ENCODE measurements around the gene VWA3A.
"Not testable (repeated sequence)": the region's sequence is repeated elsewhere in the genome, so short reads cannot be mapped to it uniquely, and the experiment has no call there.

The VWA3A gene

DNA sequence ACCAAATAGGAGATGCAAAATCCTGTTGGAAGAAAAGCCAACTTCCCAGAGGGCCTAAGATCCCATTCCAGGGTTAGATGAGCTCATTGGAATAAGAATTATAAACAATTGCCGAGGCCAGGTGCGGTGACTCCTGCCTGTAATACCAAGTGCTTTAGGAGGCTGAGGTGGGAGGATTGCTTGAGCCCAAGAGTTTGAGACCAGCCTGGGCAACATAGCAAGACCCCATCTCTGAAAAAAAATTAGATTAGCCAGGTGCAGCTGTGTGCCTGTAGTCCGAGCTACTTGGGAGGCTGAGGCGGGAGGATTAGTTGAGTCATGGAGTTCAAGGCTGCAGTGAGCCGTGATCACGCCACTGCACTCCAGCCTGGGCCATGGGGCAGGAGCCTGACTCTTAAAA is 52.2 kb downstream of the VWA3A start:
- no peaks in the 10 kb centered on the region for H3K9me3 ChIP-seq (ENCODE audit: insufficient read depth, low read depth, low read length)
- no peak overlapping the region for H3K4me3 ChIP-seq (ENCODE audit: low read length)
- no peak overlapping the region for H3K9ac ChIP-seq (ENCODE audit: low read depth, low read length)
- no peaks in the 10 kb centered on the region for H3K27me3 ChIP-seq (ENCODE audit: insufficient read depth, low read length)
- H3K27ac ChIP-seq (ENCODE audit: low read length) = no peak overlapping the region
- H3K4me1 ChIP-seq (ENCODE audit: insufficient read depth, low read length) = no peaks in the 10 kb centered on the region
- H3K36me3 ChIP-seq (ENCODE audit: insufficient read depth, low read depth, low read length) = no peaks in the 10 kb centered on the region

DNA sequence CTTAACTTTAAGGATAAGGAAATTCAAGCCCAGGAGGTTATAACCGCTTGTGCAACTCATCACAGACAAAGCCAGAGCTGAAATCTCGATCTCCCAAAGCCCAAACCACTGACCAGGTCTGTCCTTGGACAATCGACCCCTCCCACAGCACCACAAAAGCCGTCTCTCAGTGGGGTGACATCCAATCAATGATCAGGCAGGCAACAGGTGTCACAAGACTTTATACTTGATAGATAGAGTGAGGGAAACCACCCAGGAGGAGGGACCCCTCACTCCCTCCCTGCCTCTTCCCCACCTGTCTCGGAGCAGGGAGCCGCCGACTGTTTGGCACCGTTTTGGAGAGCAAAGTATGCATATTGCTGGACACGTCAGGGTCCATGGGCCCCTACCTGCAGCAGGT is 55.5 kb downstream of the VWA3A start:
- Histone ChIP-seq H3K27me3 (ENCODE audit: insufficient read depth, low read length) (no peaks in the 10 kb centered on the region), H3K9me3 (ENCODE audit: insufficient read depth, low read depth, low read length) (no peaks in the 10 kb centered on the region), H3K36me3 (ENCODE audit: insufficient read depth, low read depth, low read length) (no peaks in the 10 kb centered on the region), H3K4me1 (ENCODE audit: insufficient read depth, low read length) (no peaks in the 10 kb centered on the region), H3K9ac (ENCODE audit: low read depth, low read length) (no peak overlapping the region), H3K4me3 (ENCODE audit: low read length) (no peak overlapping the region), H3K27ac (ENCODE audit: low read length) (no peak overlapping the region)

DNA sequence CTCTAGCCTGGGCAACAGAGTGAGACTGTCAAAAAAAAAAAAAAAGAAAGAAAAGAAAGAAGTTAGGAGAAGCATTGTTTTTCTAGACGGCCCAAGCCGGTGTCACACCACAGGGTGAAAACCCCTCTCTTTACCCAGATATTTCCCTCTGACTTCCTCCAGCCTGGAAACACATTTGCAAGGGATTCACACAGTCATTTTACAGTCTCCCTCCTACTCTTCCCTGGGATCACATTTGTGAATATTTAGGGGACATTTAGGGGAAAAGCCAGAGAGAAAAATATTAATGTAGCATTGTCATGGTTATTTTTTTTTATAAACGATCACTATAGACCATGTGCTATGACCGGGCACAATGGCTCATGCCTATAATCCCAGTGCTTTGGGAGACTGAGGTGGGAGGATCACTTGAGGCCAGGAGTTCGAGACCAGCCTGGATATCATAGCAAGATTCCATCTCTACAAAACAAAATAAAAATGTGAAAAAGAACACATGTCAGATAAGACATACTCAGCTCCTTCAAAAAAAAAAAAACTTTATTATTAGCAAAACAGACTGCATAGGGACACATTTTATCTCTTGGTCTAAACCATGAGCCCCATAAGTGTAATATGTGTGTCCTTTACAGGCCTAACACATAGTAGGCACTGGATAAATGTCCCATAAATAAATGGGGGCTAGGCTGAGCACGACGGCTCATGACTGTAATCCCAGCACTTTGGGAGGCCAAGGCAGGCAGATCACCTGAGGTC is 59.1 kb downstream of the VWA3A start:
- H3K9me3 ChIP-seq (ENCODE audit: insufficient read depth, low read depth, low read length) = no peaks in the 10 kb centered on the region
- H3K4me1 ChIP-seq (ENCODE audit: insufficient read depth, low read length) = no peaks in the 10 kb centered on the region

DNA sequence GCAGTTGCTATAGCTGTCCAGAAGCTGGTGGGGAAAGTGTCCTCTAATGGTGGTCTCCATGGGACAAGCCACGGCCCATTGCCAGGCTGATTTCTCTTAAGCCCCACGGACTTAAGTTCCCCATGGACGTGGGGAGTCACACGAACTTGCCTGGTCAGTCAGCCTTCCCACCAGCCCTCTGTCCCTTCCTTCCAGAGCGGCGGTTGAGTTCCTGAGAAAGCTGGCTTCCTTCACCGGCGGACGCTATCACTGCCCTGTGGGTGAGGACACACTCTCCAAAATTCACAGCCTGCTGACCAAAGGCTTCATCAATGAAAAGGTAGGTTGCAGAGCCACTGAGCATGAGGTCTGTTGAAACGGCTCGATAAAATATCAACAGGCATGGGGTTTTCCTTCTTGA is 60.0 kb downstream of the VWA3A start:
- Histone ChIP-seq H3K9ac (ENCODE audit: low read depth, low read length) (no peak overlapping the region), H3K9me3 (ENCODE audit: insufficient read depth, low read depth, low read length) (no peaks in the 10 kb centered on the region), H3K27ac (ENCODE audit: low read length) (no peak overlapping the region), H3K27me3 (ENCODE audit: insufficient read depth, low read length) (no peaks in the 10 kb centered on the region), H3K36me3 (ENCODE audit: insufficient read depth, low read depth, low read length) (no peaks in the 10 kb centered on the region), H3K4me3 (ENCODE audit: low read length) (no peak overlapping the region), H3K4me1 (ENCODE audit: insufficient read depth, low read length) (no peaks in the 10 kb centered on the region)

More for the DNA sequence above, 59.1 kb downstream of the VWA3A start:
- H3K27ac ChIP-seq (ENCODE audit: low read length) = no peak overlapping the region
- H3K4me3 ChIP-seq (ENCODE audit: low read length) = no peak overlapping the region
- no peaks in the 10 kb centered on the region for H3K27me3 ChIP-seq (ENCODE audit: insufficient read depth, low read length)
- no peaks in the 10 kb centered on the region for H3K36me3 ChIP-seq (ENCODE audit: insufficient read depth, low read depth, low read length)
- no peak overlapping the region for H3K9ac ChIP-seq (ENCODE audit: low read depth, low read length)

DNA sequence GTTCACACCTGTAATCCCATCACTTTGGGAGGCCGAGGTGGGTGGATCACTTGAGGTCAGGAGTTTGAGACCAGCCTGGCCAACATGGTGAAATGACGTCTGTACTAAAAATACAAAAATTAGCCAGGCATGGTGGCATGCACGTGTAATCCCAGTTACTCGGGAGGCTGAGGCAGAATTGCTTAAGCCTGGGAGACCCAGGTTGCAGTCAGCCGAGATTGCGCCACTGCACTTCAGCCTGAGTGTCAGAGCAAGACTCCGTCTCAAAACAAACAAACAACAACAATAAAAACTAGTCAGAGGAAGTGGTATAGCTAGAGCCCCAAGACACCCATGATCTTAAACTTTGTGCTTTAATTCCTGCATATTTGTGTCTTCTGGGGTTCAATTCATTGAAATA is 60.7 kb downstream of the VWA3A start:
- H3K4me3 ChIP-seq (ENCODE audit: low read length); H3K9me3 ChIP-seq (ENCODE audit: insufficient read depth, low read depth, low read length); H3K9ac ChIP-seq (ENCODE audit: low read depth, low read length); H3K4me1 ChIP-seq (ENCODE audit: insufficient read depth, low read length); H3K36me3 ChIP-seq (ENCODE audit: insufficient read depth, low read depth, low read length); H3K27ac ChIP-seq (ENCODE audit: low read length); H3K27me3 ChIP-seq (ENCODE audit: insufficient read depth, low read length): not testable (repeated sequence)

DNA sequence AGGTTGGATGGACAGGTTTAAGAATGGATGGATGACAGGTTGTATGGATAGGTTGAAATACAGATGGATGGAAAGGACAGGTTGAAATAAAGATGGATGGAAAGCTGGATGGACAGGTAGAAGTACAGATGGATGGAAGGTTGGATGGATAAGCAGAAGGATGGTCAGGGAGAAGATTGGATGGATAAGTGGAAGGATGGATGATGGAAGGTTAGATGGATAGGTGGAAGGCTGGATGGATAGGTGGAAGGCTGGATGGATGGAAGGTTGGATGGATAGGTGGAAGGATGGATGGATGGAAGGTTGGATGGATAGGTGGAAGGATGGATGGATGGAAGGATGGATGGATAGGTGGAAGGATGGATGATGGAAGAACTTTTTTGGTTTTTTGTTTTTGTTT is 69.1 kb downstream of the VWA3A start:
- Histone ChIP-seq H3K9me3 (ENCODE audit: insufficient read depth, low read depth, low read length) (no peaks in the 10 kb centered on the region), H3K4me3 (ENCODE audit: low read length) (no peak overlapping the region), H3K27ac (ENCODE audit: low read length) (no peak overlapping the region), H3K4me1 (ENCODE audit: insufficient read depth, low read length) (no peaks in the 10 kb centered on the region), H3K9ac (ENCODE audit: low read depth, low read length) (no peak overlapping the region), H3K27me3 (ENCODE audit: insufficient read depth, low read length) (peaks cover 44% of the 10 kb centered on the region), H3K36me3 (ENCODE audit: insufficient read depth, low read depth, low read length) (no peaks in the 10 kb centered on the region)

DNA sequence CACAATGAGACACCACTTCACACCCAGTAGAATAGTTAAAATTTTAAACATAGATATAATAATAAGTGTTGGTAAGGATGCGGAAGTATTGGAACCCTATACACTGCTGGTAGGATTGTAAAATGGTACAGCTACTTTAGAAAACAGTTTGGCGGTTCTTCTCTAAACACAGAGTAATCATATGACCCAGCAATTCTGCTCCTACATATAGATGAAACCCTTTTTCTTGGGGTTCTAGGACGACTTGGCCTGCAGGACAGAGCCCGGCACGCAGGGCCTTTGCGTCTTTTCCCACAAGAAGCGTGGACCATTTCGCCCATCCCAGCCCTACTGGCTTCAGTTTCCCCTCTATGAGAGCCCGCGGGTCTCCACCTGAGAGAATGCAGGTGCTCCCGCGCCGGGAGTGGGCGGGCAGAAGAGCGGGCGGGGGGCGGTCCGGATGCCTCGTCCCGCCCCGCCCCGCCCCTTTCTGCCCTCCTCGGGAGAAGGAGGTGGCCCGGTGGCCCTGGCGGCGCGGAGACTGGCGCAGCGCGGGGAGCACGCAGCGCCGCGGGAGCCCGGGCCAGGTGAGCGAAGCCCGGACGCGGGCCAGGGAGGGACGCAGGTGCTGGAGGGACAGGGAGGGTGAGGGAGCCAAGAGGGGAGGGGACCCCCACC is 69.8 kb downstream of the VWA3A start, which contains the start of gene SDR42E2:
TSS of gene SDR42E2 (plus strand) at position 508 of the 657 bp plus-strand sequence. CDS start 3,077 bp downstream, outside the sequence.
- Histone ChIP-seq H3K36me3 (ENCODE audit: insufficient read depth, low read depth, low read length) (no peaks in the 10 kb centered on the region), H3K4me3 (ENCODE audit: low read length) (peak within 1 kb of the TSS; percentile 72), H3K27me3 (ENCODE audit: insufficient read depth, low read length) (peaks cover 44% of the 10 kb centered on the region), H3K9me3 (ENCODE audit: insufficient read depth, low read depth, low read length) (no peaks in the 10 kb centered on the region), H3K4me1 (ENCODE audit: insufficient read depth, low read length) (no peaks in the 10 kb centered on the region), H3K27ac (ENCODE audit: low read length) (no peak within 1 kb of the TSS), H3K9ac (ENCODE audit: low read depth, low read length) (peak within 1 kb of the TSS; percentile 28; the same call in 1 of the 2 replicates)

DNA sequence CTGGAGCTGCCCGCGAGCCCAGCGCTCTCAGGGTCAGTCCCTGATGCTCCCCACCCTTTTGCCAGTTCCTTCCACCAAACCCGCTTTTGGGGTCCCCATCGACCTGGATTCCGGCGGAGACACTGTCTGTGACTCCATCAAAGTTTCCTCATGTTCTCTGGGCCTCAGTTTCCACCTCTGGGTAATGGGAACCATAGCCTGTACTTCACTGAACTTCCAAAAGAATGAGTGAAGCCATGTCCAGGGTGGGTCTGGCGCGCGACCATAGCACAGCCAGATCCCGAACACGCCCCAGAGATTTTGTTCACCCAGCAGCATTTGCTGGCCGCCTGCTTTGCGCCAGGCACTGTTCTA is 70.3 kb downstream of the VWA3A start:
- H3K9me3 ChIP-seq (ENCODE audit: insufficient read depth, low read depth, low read length) = no peaks in the 10 kb centered on the region
- H3K36me3 ChIP-seq (ENCODE audit: insufficient read depth, low read depth, low read length) = no peaks in the 10 kb centered on the region
- H3K4me1 ChIP-seq (ENCODE audit: insufficient read depth, low read length) = no peaks in the 10 kb centered on the region
- H3K27me3 ChIP-seq (ENCODE audit: insufficient read depth, low read length) = peaks cover 44% of the 10 kb centered on the region
- H3K9ac ChIP-seq (ENCODE audit: low read depth, low read length) = peak overlapping the region; percentile 28; the same call in 1 of the 2 replicates
- H3K27ac ChIP-seq (ENCODE audit: low read length) = no peak overlapping the region
- peak overlapping the region; percentile 72 for H3K4me3 ChIP-seq (ENCODE audit: low read length)

DNA sequence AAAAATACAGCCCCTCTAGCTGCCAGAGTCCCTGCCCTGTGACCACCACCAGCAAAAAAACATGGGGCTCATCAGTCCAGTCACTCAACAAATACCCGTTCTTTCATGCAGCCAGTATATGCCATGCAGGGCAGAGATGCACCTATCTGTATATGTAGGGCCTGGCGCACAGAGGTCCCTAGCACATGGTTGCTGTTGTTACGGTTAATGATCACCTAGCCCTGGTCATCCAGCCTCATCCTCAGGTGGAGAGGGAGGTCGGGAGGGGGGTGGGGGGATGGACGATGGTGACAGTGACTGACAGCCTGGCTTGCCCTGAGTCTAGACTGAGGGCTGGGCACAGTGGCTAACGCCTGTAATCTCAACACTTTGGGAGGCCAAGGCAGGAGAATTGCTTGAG is 71.5 kb downstream of the VWA3A start:
- H3K27me3 ChIP-seq (ENCODE audit: insufficient read depth, low read length) = peaks cover 44% of the 10 kb centered on the region
- H3K9ac ChIP-seq (ENCODE audit: low read depth, low read length) = no peak overlapping the region
- no peak overlapping the region for H3K27ac ChIP-seq (ENCODE audit: low read length)
- no peaks in the 10 kb centered on the region for H3K4me1 ChIP-seq (ENCODE audit: insufficient read depth, low read length)
- H3K36me3 ChIP-seq (ENCODE audit: insufficient read depth, low read depth, low read length) = no peaks in the 10 kb centered on the region
- H3K4me3 ChIP-seq (ENCODE audit: low read length) = no peak overlapping the region
- H3K9me3 ChIP-seq (ENCODE audit: insufficient read depth, low read depth, low read length) = no peaks in the 10 kb centered on the region

DNA sequence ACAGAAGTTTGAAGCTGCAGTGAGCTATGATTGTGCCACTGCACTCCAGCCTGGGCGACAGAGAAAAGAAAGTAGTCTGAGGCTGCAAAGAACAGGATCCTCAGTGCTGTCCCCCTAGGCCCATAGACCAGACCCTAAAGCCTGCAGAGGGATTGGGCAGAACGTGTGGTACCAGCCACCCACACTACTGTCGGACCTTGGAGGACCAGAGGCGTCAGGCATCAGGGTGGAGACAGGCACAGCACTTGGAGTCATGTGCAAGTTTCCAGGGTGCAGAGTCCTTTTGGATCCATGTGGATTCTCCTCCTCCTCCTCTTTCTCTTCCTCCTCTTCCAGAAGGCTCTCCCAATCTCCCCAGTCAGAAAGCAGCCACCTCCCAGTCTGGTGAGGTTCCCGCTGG is 72.1 kb downstream of the VWA3A start:
- no peaks in the 10 kb centered on the region for H3K4me1 ChIP-seq (ENCODE audit: insufficient read depth, low read length)
- H3K27me3 ChIP-seq (ENCODE audit: insufficient read depth, low read length) = peaks cover 44% of the 10 kb centered on the region
- H3K36me3 ChIP-seq (ENCODE audit: insufficient read depth, low read depth, low read length) = no peaks in the 10 kb centered on the region
- H3K4me3 ChIP-seq (ENCODE audit: low read length) = no peak overlapping the region
- H3K27ac ChIP-seq (ENCODE audit: low read length) = no peak overlapping the region
- no peaks in the 10 kb centered on the region for H3K9me3 ChIP-seq (ENCODE audit: insufficient read depth, low read depth, low read length)
- H3K9ac ChIP-seq (ENCODE audit: low read depth, low read length) = no peak overlapping the region

DNA sequence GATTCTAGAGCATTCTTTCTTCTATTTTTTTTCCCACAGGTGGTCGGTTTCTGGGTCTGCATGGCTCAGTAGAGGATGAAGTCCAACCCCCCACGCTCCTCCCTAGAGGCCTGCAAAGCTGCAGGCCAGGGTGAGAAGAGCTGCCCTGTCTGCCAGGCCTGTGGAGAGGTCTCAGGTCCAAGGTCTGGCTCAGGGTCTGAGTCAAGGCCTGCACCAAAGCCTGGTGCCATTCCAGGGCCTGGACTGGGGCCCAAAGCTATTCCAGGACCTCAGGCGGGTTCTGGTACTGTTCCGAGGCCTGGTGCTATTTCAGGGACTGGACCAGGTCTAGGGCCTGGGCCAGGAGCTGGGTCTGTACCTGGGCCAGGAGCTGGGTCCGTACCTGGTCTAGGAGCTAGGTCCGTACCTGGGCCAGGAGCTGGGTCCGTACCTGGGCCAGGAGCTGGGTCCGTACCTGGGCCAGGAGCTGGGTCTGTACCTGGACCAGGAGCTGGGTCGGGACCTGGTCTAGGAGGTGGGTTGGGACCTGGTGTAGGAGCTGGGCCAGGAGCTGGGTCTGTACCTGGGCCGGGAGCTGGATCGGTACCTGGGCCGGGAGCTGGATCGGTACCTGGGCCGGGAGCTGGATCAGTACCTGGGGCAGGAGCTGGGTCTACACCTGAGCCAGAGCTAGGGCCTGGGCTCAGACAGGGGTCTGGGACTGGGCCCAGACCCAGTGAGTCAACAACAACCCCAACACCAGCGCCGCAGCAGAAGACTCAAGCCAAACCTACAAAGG is 73.4 kb downstream of the VWA3A start:
- Histone ChIP-seq H3K9me3 (ENCODE audit: insufficient read depth, low read depth, low read length) (no peaks in the 10 kb centered on the region), H3K36me3 (ENCODE audit: insufficient read depth, low read depth, low read length) (no peaks in the 10 kb centered on the region), H3K9ac (ENCODE audit: low read depth, low read length) (no peak overlapping the region), H3K4me3 (ENCODE audit: low read length) (no peak overlapping the region), H3K4me1 (ENCODE audit: insufficient read depth, low read length) (no peaks in the 10 kb centered on the region), H3K27me3 (ENCODE audit: insufficient read depth, low read length) (peaks cover 32% of the 10 kb centered on the region), H3K27ac (ENCODE audit: low read length) (no peak overlapping the region)
